ENCODE measurements around the gene ATP8B2. TPM values are rescaled to one million over a fixed set of nuclear protein-coding genes. Genes with fewer than 3 reads are reported as not detected.

The ATP8B2 gene
- total RNA-seq, 1 experiment from 2014 or later, result 50.0 TPM

GRCh38 chr1:154324669-154325582 lies at the start of gene ATP8B2 (continued):
- TF ChIP-seq CREM (CRISPR knock-in tag; IDR thresholded peaks at IDR 0.05) (no peak), GABPB1 (CRISPR knock-in tag; IDR thresholded peaks at IDR 0.05) (no peak), ZSCAN18 (CRISPR knock-in tag; IDR thresholded peaks at IDR 0.05) (no peak), ZNF416 (CRISPR knock-in tag; IDR thresholded peaks at IDR 0.05) (no peak), OVOL2 (CRISPR knock-in tag; IDR thresholded peaks at IDR 0.05; ENCODE audit: borderline replicate concordance) (no peak), PREB (CRISPR knock-in tag; IDR thresholded peaks at IDR 0.05; ENCODE audit: borderline replicate concordance) (no peak), PRRX2 (CRISPR knock-in tag; IDR thresholded peaks at IDR 0.05) (no peak), SP1 (CRISPR knock-in tag; conservative IDR thresholded peaks at IDR 0.05) (peak; percentile 22; the same call in 1 of the 2 replicates), ZNF219 (CRISPR knock-in tag; IDR thresholded peaks at IDR 0.05; ENCODE audit: borderline replicate concordance) (no peak), TEAD4 (CRISPR knock-in tag; IDR thresholded peaks at IDR 0.05) (no peak), SMAD4 (CRISPR knock-in tag; IDR thresholded peaks at IDR 0.05) (no peak), CBFB (CRISPR knock-in tag; IDR thresholded peaks at IDR 0.05; ENCODE audit: low read depth) (no peak), MLX (CRISPR knock-in tag; IDR thresholded peaks at IDR 0.05) (no peak), JUN (CRISPR knock-in tag; IDR thresholded peaks at IDR 0.05) (no peak), KAT7 (CRISPR knock-in tag; IDR thresholded peaks at IDR 0.05; ENCODE audit: borderline replicate concordance) (no peak), NR2C2 (CRISPR knock-in tag; IDR thresholded peaks at IDR 0.05) (no peak), ZNF423 (CRISPR knock-in tag; IDR thresholded peaks at IDR 0.05) (no peak), ZNF263 (CRISPR knock-in tag; IDR thresholded peaks at IDR 0.05; ENCODE audit: low read depth) (no peak), FOXJ3 (CRISPR knock-in tag; IDR thresholded peaks at IDR 0.05; ENCODE audit: borderline replicate concordance) (no peak), ZBTB21 (CRISPR knock-in tag; IDR thresholded peaks at IDR 0.05; ENCODE audit: borderline replicate concordance) (no peak), MAX (CRISPR knock-in tag; IDR thresholded peaks at IDR 0.05) (0 out of 2 replicates have a peak, but pooled peaks have one; percentile 10), ERG (CRISPR knock-in tag; IDR thresholded peaks at IDR 0.05) (no peak), ARID4B (CRISPR knock-in tag; IDR thresholded peaks at IDR 0.05; ENCODE audit: borderline replicate concordance) (peak; percentile 34; the same call in 1 of the 2 replicates)

Data from WTC11 (cell line).